ENCODE results near the gene RPL34.

GRCh38 chr4:108620933-108621905 is 843 bp downstream of the RPL34 start:
- TF ChIP-seq CTCF (IDR thresholded peaks at IDR 0.05) (no peak), POLR2A (IDR thresholded peaks at IDR 0.05) (no peak)

All from testis (tissue), 2 donors.